Mesenteric fat pad (tissue), 1 donor: ENCODE results near the gene KCNK17. TPM values are rescaled to one million over a fixed set of nuclear protein-coding genes. Genes with fewer than 3 reads are reported as not detected.
A peak's percentile ranks its signal among the peaks of the same experiment; 100 is the strongest.

ENCODE experiments used
- DNase-seq: peaks from one replicate; pipeline ENCODE4 v3.0.0-alpha.2; 2020; ENCODE audit warnings: low spot score
- total RNA-seq: library from RNA; stranded (reverse); fragmentation: NEBNext Ultra II Directional; extraction: Animal tissue kit (Norgen Biotek cat#: 25700); gene quantifications from one replicate; pipeline ENCODE4 v1.2.1, GENCODE V29; 2021
- donor health status: DM: yes; HTN: yes; CAD: no.

Gene KCNK17
- total RNA-seq, 1 donor from 2014 or later, result 0.19 TPM

- DNase-seq, result no peak
Measured at GRCh38 chr6:39269961-39270360, 44.3 kb downstream of the KCNK17 start.

GRCh38 chr6:39268721-39269120 lies 45.5 kb downstream of the KCNK17 start:
- DNase-seq, result no peak

GRCh38 chr6:39268171-39268570 lies 46.0 kb downstream of the KCNK17 start:
- DNase-seq, result no peak

- no peak for DNase-seq
Measured at GRCh38 chr6:39266782-39267355, 47.4 kb downstream of the KCNK17 start.

GRCh38 chr6:39266375-39266774 lies 47.8 kb downstream of the KCNK17 start:
- no peak for DNase-seq

GRCh38 chr6:39263303-39264037 lies 50.7 kb downstream of the KCNK17 start:
- no peak for DNase-seq

- DNase-seq, result no peak
Measured at GRCh38 chr6:39261751-39262150, 52.5 kb downstream of the KCNK17 start.

GRCh38 chr6:39260953-39261352 lies 53.3 kb downstream of the KCNK17 start:
- no peak for DNase-seq

- peak; percentile 6 for DNase-seq
Measured at GRCh38 chr6:39260456-39260855, 53.8 kb downstream of the KCNK17 start.

- DNase-seq, result no peak
Measured at GRCh38 chr6:39256294-39256940, 57.8 kb downstream of the KCNK17 start.

- no peak for DNase-seq
Measured at GRCh38 chr6:39254999-39255535, 59.2 kb downstream of the KCNK17 start.

GRCh38 chr6:39251406-39251805 lies 62.8 kb downstream of the KCNK17 start:
- peak; percentile 12 for DNase-seq

GRCh38 chr6:39250507-39250906 lies 63.7 kb downstream of the KCNK17 start:
- no peak for DNase-seq

- no peak for DNase-seq
Measured at GRCh38 chr6:39249278-39249677, 64.9 kb downstream of the KCNK17 start.

Other genes starting within 250 kb of the KCNK17 start
- gene SAYSD1, start 199.2 kb downstream of the KCNK17 start, total RNA-seq, result 11.2 TPM
- 0.87 TPM for gene KCNK5, start 84.9 kb downstream of the KCNK17 start, total RNA-seq
- gene KCNK16, start 8.3 kb upstream of the KCNK17 start, total RNA-seq, result not detected